Measurements from ENCODE around the gene GFOD1. TPM values are rescaled to one million over a fixed set of nuclear protein-coding genes. Genes with fewer than 3 reads are reported as not detected.

GFOD1 gene
- total and polyA plus RNA-seq, 11 donors, result 16.2 to 65.8 (median 41.5) TPM

DNA sequence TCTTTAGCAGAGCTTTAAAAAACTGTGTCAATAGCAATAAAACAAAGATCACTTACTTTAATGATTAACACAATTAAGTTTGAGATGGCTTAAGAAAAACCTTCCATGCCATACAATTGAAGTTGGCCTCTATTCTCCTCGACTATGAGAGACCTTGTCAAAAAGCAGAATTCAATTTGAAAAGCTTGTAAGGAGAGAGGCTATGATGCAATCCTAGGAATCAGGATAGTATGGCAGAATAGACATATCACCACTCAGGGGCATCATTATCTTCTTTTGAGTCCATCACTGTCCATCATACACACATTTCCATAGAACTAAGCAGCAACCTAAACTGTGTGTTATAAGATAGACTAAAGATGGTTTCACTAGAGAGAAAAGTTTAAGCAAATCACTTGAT, 176.2 kb downstream of the GFOD1 start:
- H3K4me1 ChIP-seq, result peaks cover 0 to 22% (median 8%) of the 10 kb centered on the region in 12 donors
- 0 to 93% (median 16%) methylated on average over 1 of the region's 1 CpG for WGBS, 4 donors
- intact Hi-C loops (cut with DNase I), result loop anchor here in 1 of 10 donors (10.0 kb wide), 1 partner anchor 116 kb away; no protein-coding TSS in a partner anchor

DNA sequence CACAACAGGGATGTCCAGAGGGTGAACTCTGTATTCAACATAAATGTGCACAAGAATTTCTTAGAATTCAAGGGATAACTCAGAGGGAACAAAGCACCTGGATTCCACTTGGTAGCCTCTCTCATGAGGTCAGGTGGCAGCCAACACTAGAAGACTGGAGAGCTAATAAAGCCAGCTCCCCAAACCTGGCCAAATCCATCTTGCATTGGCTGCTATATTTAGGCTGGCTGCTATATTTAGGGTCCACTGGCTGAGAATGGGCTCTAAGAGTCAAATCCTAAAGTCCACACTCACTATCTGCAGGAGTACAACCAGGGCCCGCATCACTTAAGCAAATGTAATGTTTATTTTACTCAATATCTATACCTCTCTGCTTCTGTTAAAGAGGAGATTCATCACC, 179.1 kb downstream of the GFOD1 start:
- TF ChIP-seq POLR2A (IDR thresholded peaks at IDR 0.05), result no peak
- TF ChIP-seq, protein P1, sequence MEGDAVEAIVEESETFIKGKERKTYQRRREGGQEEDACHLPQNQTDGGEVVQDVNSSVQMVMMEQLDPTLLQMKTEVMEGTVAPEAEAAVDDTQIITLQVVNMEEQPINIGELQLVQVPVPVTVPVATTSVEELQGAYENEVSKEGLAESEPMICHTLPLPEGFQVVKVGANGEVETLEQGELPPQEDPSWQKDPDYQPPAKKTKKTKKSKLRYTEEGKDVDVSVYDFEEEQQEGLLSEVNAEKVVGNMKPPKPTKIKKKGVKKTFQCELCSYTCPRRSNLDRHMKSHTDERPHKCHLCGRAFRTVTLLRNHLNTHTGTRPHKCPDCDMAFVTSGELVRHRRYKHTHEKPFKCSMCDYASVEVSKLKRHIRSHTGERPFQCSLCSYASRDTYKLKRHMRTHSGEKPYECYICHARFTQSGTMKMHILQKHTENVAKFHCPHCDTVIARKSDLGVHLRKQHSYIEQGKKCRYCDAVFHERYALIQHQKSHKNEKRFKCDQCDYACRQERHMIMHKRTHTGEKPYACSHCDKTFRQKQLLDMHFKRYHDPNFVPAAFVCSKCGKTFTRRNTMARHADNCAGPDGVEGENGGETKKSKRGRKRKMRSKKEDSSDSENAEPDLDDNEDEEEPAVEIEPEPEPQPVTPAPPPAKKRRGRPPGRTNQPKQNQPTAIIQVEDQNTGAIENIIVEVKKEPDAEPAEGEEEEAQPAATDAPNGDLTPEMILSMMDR (IDR thresholded peaks at IDR 0.05), result no peak
- peak; percentile 77 to 88 (median 84) for ATAC-seq
- peak in 2 of 5 donors; percentile 33 to 53 for DNase-seq
- Histone ChIP-seq H3K27me3 (no peaks in the 10 kb centered on the region), H3K36me3 (peaks cover 0 to 87% (median 68%) of the 10 kb centered on the region in 9 donors), H3K4me3 (no peak overlapping the region), H3K4me1 (peaks cover 0 to 31% (median 21%) of the 10 kb centered on the region in 12 donors), H3K27ac (peak overlapping the region in 7 of 12 donors; percentile 23 to 64 (median 33)), H3K9me3 (no peaks in the 10 kb centered on the region)
- intact Hi-C loops (cut with DNase I), result loop anchor here in 2 of 10 donors (5.0 to 10.0 kb wide), 3 partner anchors 111 to 394 kb away; no protein-coding TSS in a partner anchor
- WGBS, 4 donors, result 55 to 65% (median 57%) methylated on average over 1 of the region's 1 CpG

More for the DNA sequence above, 176.2 kb downstream of the GFOD1 start:
- DNase-seq (no peak), ATAC-seq (no peak)
- Histone ChIP-seq H3K4me3 (no peak overlapping the region), H3K27me3 (no peaks in the 10 kb centered on the region), H3K36me3 (peaks cover 0 to 96% (median 79%) of the 10 kb centered on the region in 9 donors), H3K9me3 (no peaks in the 10 kb centered on the region), H3K27ac (no peak overlapping the region)
- no peak for TF ChIP-seq POLR2A (IDR thresholded peaks at IDR 0.05)
- TF ChIP-seq, protein P1 (IDR thresholded peaks at IDR 0.05), result no peak

Other genes starting within 250 kb of the GFOD1 start
- 10 to 100 TPM; 17.0 to 31.9 (median 22.9) TPM for gene TBC1D7, start 159.1 kb downstream of the GFOD1 start, total RNA-seq
- 10 to 100 TPM; 20.5 to 27.1 TPM for gene TBC1D7, start 159.1 kb downstream of the GFOD1 start, polyA plus RNA-seq
- gene SIRT5, start 87.0 kb upstream of the GFOD1 start, total RNA-seq, result 10 to 100 TPM; 29.5 to 60.0 (median 41.4) TPM
- gene SIRT5, start 87.0 kb upstream of the GFOD1 start, polyA plus RNA-seq, result 10 to 100 TPM; 13.1 to 20.3 TPM
- gene NOL7, start 127.7 kb upstream of the GFOD1 start, total RNA-seq, result 100 to 1,000 TPM in 1 of 9 donors, 10 to 100 TPM in 8; 38.6 to 118 (median 47.8) TPM
- gene NOL7, start 127.7 kb upstream of the GFOD1 start, polyA plus RNA-seq, result 100 to 1,000 TPM in 1 of 2 donors, 10 to 100 TPM in 1; 59.7 to 124 TPM
- gene RANBP9, start 224.2 kb upstream of the GFOD1 start, total RNA-seq, result 10 to 100 TPM; 25.8 to 43.7 (median 35.0) TPM
- 10 to 100 TPM in 1 of 2 donors, 1 to 10 TPM in 1; 9.3 to 25.8 TPM for gene RANBP9, start 224.2 kb upstream of the GFOD1 start, polyA plus RNA-seq

Data from heart left ventricle (tissue), 16 donors.